Brain microvascular endothelial cell (primary cell): Measurements from ENCODE around the gene EPS8L1.

Source experiments
- DNase-seq: peaks from one replicate; pipeline ENCODE4 v3.0.0-alpha.2; 2020
- H3K27ac ChIP-seq: fragments of 250-450 bp; sonication (Bioruptor Pico); 2 replicates; pipeline ENCODE4 v1.5.1; 2020; ENCODE audit warnings: mild to moderate bottlenecking, moderate library complexity
- H3K27me3 ChIP-seq: fragments of 250-450 bp; sonication (Bioruptor Pico); replicated peaks from 2 replicates; pipeline ENCODE4 v1.5.1; 2020; ENCODE audit warnings: mild to moderate bottlenecking
- H3K36me3 ChIP-seq: fragments of 250-450 bp; sonication (Bioruptor Pico); replicated peaks from 2 replicates; pipeline ENCODE4 v1.5.1; 2020; ENCODE audit warnings: mild to moderate bottlenecking
- H3K4me3 ChIP-seq: 2 replicates; pipeline ENCODE4 v1.5.1; 2011; ENCODE audit warnings: low read depth, mild to moderate bottlenecking, control low read depth, low read length, moderate library complexity
- in situ Hi-C: cut with HindIII; loops from 2 replicates; pipeline ENCODE4 v1.10.0; 2017; ENCODE audit warnings: low sequenced_read_pairs, low pct_ligation_motif_present
- TF ChIP-seq, protein P1 (sequence below): IDR thresholded peaks from 2 replicates; pipeline ENCODE4 v1.5.1; 2011; ENCODE audit warnings: low read depth, mild to moderate bottlenecking, moderate library complexity, low read length, control low read depth, inconsistent platforms; ENCODE audit errors: missing control alignments

EPS8L1 gene

GRCh38 chr19:55042688-55043087, 33.0 kb upstream of the EPS8L1 start:
- TF ChIP-seq, protein P1, sequence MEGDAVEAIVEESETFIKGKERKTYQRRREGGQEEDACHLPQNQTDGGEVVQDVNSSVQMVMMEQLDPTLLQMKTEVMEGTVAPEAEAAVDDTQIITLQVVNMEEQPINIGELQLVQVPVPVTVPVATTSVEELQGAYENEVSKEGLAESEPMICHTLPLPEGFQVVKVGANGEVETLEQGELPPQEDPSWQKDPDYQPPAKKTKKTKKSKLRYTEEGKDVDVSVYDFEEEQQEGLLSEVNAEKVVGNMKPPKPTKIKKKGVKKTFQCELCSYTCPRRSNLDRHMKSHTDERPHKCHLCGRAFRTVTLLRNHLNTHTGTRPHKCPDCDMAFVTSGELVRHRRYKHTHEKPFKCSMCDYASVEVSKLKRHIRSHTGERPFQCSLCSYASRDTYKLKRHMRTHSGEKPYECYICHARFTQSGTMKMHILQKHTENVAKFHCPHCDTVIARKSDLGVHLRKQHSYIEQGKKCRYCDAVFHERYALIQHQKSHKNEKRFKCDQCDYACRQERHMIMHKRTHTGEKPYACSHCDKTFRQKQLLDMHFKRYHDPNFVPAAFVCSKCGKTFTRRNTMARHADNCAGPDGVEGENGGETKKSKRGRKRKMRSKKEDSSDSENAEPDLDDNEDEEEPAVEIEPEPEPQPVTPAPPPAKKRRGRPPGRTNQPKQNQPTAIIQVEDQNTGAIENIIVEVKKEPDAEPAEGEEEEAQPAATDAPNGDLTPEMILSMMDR: no peak
- Histone ChIP-seq H3K4me3 (no peak overlapping the region), H3K27ac (no peak overlapping the region), H3K36me3 (peaks cover 32% of the 10 kb centered on the region), H3K27me3 (no peaks in the 10 kb centered on the region)
- DNase-seq: no peak
- in situ Hi-C loops: no loop called here

- no peak for DNase-seq
- in situ Hi-C loops: no loop called here
- H3K36me3 ChIP-seq: peaks cover 44% of the 10 kb centered on the region
Measured at GRCh38 chr19:55044286-55044685, 31.4 kb upstream of the EPS8L1 start.

GRCh38 chr19:55044771-55045716, 30.6 kb upstream of the EPS8L1 start:
- no peaks in the 10 kb centered on the region for H3K27me3 ChIP-seq
- DNase-seq: no peak
- TF ChIP-seq, protein P1: no peak
- H3K27ac ChIP-seq: no peak overlapping the region
- H3K4me3 ChIP-seq: no peak overlapping the region
- in situ Hi-C loops: no loop called here
- H3K36me3 ChIP-seq: peaks cover 44% of the 10 kb centered on the region

More at GRCh38 chr19:55044286-55044685, 31.4 kb upstream of the EPS8L1 start:
- H3K27ac ChIP-seq: no peak overlapping the region
- H3K4me3 ChIP-seq: no peak overlapping the region
- TF ChIP-seq, protein P1: no peak
- no peaks in the 10 kb centered on the region for H3K27me3 ChIP-seq

- peaks cover 44% of the 10 kb centered on the region for H3K36me3 ChIP-seq
Measured at GRCh38 chr19:55046975-55047622, 28.6 kb upstream of the EPS8L1 start.

GRCh38 chr19:55047951-55048350, 27.7 kb upstream of the EPS8L1 start:
- Histone ChIP-seq H3K27ac (no peak overlapping the region), H3K27me3 (no peaks in the 10 kb centered on the region), H3K4me3 (no peak overlapping the region), H3K36me3 (peaks cover 43% of the 10 kb centered on the region)
- TF ChIP-seq, protein P1: no peak
- DNase-seq: no peak
- in situ Hi-C loops: no loop called here

More at GRCh38 chr19:55046975-55047622, 28.6 kb upstream of the EPS8L1 start:
- no peak overlapping the region for H3K4me3 ChIP-seq
- in situ Hi-C loops: no loop called here
- no peaks in the 10 kb centered on the region for H3K27me3 ChIP-seq
- TF ChIP-seq, protein P1: no peak
- no peak for DNase-seq
- no peak overlapping the region for H3K27ac ChIP-seq
